Left kidney (tissue), 8 donors: ENCODE data around the gene DYRK2. TPM values are rescaled to one million over a fixed set of nuclear protein-coding genes. Genes with fewer than 3 reads are reported as not detected.

Experiments
- DNase-seq: peaks from one replicate; pipeline ENCODE4 v3.0.0-alpha.2; 2013
- long read RNA-seq, 8 donors: transcript quantifications; one replicate each; lab custom pipeline, GENCODE V29; 2026
- polyA plus RNA-seq: library from polyadenylated mRNA; unstranded; fragments of 120-200 nt; gene quantifications from one replicate; pipeline ENCODE4 v1.2.1, GENCODE V29; 2013; ENCODE audit not compliant: insufficient read length

The DYRK2 gene
- 27.4 TPM for polyA plus RNA-seq
- long read RNA-seq, donor 1, full-length matches to known transcripts: 17 of 26 reads
- long read RNA-seq, donor 1, partial matches to known transcripts: 9 of 26 reads
- long read RNA-seq, donor 1, other reads (novel, unspliced or antisense): 0 of 26 reads
- long read RNA-seq, donor 2, full-length matches to known transcripts: 11 of 11 reads
- long read RNA-seq, donor 2, partial matches to known transcripts: 0 of 11 reads
- long read RNA-seq, donor 2, other reads (novel, unspliced or antisense): 0 of 11 reads
- long read RNA-seq, donor 3, full-length matches to known transcripts: 6 of 6 reads
- long read RNA-seq, donor 3, partial matches to known transcripts: 0 of 6 reads
- long read RNA-seq, donor 3, other reads (novel, unspliced or antisense): 0 of 6 reads
- long read RNA-seq, donor 4, full-length matches to known transcripts: 1 of 1 reads
- long read RNA-seq, donor 4, partial matches to known transcripts: 0 of 1 reads
- long read RNA-seq, donor 4, other reads (novel, unspliced or antisense): 0 of 1 reads
- long read RNA-seq, donor 5, full-length matches to known transcripts: 12 of 12 reads
- long read RNA-seq, donor 5, partial matches to known transcripts: 0 of 12 reads
- long read RNA-seq, donor 5, other reads (novel, unspliced or antisense): 0 of 12 reads
- long read RNA-seq, donor 6, full-length matches to known transcripts: 6 of 6 reads
- long read RNA-seq, donor 6, partial matches to known transcripts: 0 of 6 reads
- long read RNA-seq, donor 6, other reads (novel, unspliced or antisense): 0 of 6 reads
- long read RNA-seq, donor 7, full-length matches to known transcripts: 9 of 9 reads
- long read RNA-seq, donor 7, partial matches to known transcripts: 0 of 9 reads
- long read RNA-seq, donor 7, other reads (novel, unspliced or antisense): 0 of 9 reads
- long read RNA-seq, donor 8, full-length matches to known transcripts: 5 of 5 reads
- long read RNA-seq, donor 8, partial matches to known transcripts: 0 of 5 reads
- long read RNA-seq, donor 8, other reads (novel, unspliced or antisense): 0 of 5 reads

DNA sequence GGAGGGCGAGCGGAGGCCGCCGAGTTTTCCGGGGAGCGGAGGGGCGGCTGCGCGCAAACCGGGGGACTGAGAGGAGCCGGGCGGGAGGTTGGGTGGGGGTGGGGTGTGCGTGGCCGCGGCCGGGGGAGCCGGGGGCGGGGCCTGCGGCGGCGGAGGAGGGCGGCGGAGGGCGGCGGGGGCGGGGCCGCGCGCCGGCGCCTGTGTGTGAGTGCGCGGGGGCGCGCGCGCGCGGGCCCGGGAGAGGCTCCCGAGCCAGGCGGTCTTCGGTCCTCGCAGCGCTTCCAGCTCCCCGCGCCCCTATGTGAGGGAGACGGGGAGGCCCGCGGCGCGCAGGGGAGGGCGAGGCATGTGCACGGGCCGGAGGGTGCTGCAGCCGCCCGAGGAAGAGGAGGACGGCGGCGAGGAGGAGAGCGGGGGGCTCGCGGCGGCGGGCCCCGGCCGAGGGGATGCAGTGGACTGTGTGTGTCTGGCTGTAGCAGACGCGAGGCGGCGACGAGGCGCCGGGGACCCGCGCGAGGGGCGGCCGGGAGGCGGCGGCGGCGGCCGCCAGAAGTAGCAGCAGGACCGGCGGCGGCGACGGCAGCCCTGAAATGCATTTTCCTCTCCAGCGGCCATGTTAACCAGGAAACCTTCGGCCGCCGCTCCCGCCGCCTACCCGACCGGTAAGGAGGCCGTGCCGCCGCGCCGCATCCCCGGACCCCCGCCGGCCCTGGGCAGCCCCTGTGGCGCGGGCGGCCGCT is at the start of gene DYRK2:
DYRK2 (plus strand) TSS at position 225 of the 740 bp plus-strand sequence; CDS start at position 614, 389 bp downstream.
- DNase-seq: peak; percentile 84

DNA sequence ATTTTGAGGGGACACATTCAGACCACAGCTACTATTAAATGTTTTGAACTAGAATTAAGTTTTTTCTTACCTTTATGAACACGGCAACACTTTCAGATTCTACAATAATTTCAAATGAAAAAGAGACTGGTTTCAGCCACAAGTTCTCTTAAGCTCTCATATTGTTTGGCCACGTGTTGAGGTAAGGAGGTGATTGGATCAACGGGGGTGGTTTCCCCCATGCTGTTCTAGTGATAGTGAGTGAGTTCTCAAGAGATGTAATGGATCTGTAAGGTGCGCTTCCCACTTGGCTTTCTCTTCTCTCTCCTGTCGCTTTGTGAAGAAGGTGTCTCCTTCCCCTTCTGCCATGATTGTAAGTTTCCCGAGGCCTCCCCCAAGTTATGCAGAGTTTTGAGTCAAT is 48.9 kb upstream of the DYRK2 start:
- DNase-seq: no peak

DNA sequence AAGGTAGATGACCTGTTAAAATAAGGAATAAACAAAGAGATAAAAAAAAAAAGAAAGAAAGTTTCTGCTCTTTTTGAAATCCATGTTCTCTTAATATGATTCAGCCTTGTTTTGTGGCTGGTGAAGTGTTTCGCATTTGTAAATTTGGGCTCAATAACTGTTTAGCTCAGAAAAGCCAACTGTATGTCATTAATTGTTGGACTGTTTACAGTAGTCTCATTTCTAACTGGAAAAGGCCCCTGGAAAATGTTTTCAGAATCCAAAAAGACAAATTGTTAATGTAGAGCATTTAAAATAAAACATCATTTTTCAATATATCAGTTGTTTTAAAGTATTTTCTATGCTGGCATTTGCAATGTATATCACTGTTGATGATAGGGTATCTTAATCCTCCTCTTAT is 47.4 kb upstream of the DYRK2 start:
- no peak for DNase-seq

DNA sequence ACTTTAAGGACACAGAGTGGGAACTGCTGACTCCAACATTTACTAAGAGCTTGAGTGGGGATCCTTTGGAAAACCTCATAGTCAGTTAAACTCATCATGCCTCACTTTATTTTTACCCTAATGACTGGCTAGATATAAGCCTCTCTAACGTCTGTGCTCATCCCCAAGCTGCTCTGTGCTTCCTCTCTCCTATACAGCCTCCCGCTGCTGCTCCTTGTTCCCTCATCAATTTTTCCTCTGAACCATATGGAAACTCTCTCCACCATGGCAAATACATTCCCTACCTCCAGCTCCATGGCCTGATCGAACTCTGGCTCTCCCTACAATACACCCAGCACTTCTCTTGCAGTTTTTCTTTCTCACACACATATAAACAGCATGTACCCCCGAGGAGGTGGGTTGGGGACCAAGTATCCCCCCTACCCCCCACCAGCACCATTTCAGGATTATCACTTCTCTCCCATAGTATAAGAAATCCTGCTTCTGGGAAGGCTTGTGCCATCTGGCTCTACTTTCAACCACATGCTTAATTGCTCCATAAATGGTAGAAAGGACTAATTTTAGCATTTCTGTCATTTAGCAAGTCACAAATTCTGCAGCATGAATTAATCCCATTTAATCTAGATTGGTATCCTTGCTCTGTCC is 39.2 kb upstream of the DYRK2 start:
- no peak for DNase-seq

DNA sequence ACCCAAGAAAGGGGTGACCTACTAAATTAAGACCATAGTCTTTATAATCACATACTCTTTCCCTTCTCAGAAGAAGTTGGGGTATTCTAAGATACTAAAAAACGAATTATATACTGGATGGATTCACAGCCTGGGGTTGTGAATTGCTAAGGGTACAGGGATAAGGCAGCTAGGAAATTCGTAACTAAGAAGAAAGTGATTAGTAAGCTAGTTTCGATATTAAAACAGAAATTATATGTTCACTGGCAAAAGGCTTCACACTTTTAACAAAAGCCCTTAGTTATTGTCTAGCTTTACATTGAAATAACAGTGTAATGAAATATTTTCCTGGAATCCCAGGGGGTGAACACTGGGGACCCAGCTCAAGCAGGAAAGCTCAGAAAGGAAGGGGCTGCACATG is 35.5 kb upstream of the DYRK2 start:
- no peak for DNase-seq

DNA sequence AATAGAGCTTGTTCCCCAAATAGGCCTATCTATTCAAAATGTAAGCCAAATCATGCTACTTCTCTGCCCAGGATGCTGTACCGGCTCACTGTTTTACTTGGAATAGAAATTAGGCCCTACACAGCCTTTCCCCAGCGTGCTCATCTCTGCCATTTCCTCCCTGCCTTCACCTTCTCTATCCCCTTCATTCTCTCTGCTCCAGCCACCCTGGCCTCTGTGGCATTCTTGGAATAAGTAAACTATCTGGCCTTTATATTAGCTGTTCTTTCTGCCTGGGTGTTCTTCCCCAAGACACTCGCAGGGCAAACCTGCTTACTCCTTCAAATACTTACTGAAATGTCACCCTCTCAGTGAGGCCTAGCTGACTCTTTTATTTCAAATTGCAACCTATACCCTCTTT is 30.9 kb upstream of the DYRK2 start:
- DNase-seq: no peak

DNA sequence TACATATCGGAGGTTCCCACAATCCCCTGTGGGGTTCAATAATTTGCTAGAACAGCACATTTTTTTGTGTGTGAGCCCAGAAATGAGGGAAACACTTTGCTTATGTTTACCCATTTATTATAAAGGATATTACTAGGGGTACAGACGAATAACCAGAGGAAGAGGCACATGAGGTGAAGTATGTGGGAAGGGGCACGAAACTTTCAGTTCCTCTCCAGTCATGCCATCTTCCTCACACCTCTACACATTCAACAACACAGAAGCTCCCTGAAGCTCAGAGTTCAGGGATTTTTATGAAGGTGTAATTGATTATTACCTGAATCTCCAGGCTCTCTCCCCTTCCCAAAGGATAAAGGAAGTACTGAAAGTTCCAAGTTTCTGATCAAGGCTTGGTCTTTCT is 30.2 kb upstream of the DYRK2 start:
- no peak for DNase-seq

DNA sequence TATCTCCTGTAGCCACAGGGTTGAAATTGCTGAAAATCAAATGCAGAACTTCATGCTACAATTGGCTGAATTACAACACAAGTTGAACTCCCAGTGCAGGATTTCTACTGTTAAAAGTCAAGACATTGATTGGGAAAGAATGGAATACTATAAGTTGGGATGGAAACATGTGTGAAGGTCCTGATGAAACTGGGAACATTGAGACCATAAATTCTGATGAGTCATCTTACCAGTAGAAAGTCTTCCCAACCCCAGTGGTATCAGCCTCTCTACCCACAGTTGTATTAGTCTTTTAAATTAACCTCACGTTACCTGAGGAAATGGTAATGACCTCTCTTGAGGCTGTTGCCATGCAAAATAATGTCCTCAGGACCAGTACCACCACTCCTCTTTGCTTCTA is 27.4 kb upstream of the DYRK2 start:
- no peak for DNase-seq

DNA sequence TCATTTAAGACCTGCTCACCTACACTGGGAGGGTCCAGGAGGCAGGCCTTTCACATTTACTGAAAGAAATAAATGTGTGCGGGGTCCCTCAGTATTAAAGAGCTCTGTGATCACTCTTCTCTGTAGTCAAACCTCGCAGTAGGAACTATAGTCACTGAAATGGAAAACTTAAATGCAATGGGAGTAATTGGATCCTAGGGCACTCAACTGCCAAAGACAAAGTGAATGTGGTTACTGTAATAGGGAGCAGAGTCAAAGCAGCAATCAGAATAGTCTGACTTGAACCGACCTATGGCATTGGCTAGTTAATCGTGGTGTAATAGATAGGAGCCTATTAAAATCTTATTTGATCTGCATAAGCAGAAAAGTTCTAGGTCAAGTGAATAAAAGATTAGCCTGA is 26.6 kb upstream of the DYRK2 start:
- no peak for DNase-seq

DNA sequence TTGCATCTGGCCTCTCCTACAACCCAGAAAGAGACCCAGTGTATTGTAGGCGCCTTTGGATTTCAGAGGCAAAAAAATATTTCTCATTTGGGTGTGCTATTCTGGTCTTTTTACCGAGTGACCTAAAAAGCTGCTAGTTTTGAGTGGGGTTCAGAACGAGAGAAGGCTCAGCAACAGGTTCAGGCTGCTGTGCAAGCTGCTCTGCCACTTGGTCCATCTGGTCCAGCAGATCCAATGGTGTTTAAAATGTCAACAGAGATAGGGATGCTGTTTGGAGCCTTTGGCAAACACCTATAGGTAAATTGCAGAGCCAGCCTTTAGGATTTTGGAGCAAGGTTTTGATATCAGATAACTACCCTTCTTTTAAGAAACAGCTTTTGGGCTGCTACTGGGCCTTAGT is 25.3 kb upstream of the DYRK2 start:
- no peak for DNase-seq

DNA sequence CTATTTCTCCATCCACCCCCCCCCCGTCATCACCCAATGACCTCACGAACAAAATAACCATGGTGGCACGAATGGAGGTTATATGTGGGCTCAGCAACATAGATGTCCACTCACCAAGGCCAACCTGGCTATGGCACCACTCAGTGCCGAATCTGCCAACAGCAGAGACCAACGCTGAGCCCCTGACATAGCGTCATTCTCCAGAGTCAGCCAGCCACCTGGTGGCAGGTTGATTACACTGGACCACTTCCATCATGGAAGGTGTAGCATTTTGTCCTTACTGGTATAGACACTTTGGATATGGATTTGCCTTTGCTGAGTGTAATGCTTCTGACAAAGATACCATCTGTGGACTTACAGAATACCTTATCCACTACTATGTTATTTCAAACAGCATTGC is 24.2 kb upstream of the DYRK2 start:
- DNase-seq: no peak

DNA sequence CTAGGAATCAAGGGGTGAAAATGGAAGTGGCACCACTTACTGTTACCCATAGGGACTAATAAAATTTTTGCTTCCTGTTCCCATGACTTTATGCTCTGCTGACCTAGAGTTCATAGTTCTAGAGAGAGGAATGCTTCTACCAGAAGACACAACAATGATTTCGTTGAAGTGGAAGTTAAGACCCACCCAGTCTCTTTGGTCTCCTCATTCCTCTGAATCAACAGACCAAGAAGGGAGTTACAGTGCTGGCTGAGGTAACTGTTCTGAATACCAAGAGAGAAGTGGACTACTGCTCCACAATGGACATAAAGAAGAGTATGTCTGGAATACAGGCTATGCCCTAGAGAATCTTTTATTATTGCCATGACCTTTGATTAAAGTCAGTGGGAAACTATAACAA is 23.5 kb upstream of the DYRK2 start:
- DNase-seq: peak; percentile 38

DNA sequence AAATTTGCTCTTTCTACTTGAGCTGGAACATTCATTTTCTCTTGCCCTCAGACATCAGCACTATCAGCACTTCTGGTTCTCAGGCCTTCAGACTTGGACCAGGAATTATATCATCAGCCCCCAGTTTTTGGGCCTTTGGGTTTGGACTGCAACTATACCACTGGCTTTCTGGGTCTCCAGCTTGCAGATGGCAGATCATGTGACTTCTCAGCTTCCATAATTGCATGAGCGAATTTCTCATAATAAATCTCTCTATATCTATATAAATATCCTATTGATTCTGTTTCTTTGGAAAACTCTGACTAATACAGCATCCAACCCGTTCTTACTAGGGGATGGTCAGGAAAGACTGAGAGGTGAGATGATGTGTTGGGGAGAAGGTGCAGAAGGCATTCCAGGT is 22.4 kb upstream of the DYRK2 start:
- no peak for DNase-seq

DNA sequence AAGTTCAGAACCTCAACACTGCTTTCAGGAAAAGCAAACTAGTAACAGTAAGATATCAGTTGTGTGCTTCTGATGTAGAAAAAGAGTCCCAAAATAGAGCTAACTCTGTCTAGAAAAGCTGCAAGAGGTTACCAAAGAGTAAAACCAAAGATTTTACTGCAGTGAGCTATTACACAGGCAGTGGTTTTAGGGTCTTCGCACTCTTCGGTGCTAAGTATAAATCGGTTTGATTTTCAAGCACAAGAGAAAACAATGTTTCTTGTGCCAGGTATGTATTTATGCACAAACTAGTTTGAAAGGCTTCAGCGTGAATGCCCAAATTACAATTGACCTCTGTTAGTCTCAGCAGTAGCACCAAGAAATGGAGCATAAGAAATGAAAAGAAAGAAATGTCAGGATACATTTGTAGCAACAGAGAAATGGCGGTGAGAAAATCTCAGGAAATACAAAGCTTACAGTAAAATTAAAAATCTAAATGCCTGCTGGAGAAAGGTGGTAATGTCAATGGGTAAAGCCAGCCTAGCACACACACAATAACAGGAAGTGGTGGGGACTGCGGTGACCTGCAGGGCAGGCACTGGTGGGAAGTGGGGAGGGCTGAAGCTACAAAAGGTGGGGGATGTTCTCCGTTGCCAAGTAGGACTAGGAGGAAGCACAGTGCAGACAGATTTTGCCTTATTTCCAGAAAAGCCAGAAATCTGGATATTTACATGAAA is 18.0 kb upstream of the DYRK2 start:
- no peak for DNase-seq

DNA sequence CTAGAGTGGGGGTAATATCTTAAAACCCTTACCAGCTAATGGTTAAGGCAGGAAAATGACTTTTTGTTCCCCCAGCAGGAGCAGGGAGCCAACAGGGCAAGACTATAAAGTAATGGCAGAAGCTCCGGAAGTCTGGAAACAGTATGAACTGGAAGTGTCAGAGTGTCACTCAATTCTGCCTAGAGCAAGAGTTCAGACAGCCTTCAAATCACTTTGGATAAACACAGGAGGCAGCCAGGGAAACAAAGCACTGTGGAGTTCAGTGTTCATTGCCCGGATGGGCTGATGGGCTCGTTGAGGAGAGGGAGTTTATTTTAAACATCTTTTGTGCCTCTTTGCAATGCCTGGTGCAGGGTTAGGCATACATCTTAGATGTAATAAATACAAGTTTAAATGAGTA is 16.5 kb upstream of the DYRK2 start:
- no peak for DNase-seq

DNA sequence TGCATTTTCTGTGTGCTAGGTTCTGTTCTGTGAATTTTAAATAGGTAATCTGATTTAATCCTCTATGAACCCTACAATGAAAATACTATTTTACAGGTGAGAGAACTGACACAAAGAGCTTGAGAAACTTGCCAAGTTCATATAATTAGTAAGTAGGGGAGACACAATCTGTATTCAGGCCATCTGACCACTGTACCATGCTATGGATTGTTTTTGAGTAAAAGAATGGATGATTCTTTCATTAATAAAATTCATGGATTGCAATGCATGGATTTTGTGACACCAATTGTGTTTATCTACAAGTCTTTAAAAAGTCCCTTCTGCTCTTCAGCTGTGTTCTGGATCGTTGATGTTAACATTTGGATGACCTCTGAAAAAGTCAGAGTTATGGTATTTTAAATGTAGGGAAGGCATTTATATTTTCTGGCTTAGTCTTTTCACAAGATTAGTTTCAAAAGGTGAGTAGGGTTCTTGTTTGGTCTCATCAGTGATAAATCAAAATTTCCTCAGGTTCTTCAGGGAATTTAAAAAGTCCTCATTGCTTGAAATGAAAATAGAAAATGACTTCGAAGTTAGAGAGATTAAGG is 15.4 kb upstream of the DYRK2 start:
- DNase-seq: no peak

DNA sequence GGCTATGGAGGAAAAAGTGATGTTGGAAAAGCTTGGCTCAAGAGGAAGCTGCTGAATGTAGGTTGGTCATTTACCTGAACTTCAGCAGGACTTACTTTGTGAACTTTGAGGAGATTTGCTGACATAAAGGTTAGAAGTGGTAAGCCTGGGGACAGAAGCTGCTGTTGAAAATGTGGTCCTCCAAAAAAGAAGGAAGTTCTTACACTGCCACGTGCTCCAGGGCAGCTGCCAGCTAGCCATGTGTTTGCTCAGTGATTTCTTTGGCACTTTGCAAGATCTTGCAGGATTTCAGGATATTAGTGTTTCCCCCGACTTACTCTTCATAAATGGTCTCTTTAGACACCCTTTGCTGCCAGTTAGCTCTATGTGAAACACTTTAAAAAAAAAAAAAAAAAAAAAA is 14.8 kb upstream of the DYRK2 start:
- DNase-seq: no peak

DNA sequence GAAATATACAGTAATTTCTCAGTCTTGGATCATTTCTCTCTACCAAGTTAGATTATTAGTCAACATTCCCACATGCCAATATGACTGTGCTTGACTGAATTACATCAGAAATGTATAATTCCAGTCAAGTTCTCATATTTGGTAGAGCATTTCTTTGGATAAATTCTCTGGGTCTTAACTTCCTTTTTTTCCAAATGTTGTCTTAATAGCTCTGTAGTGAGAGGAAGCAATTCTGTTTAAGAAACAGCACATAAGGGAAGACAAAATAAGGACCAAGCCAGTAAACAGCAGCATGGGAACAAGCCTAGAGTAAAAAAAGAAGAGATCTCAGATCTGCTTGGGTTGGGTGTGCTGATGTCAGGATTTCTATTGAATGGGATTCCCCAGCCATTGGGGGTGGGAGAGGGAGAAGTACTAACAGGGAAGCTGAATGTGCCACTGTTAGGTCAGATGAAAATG is 14.2 kb upstream of the DYRK2 start:
- DNase-seq: no peak

DNA sequence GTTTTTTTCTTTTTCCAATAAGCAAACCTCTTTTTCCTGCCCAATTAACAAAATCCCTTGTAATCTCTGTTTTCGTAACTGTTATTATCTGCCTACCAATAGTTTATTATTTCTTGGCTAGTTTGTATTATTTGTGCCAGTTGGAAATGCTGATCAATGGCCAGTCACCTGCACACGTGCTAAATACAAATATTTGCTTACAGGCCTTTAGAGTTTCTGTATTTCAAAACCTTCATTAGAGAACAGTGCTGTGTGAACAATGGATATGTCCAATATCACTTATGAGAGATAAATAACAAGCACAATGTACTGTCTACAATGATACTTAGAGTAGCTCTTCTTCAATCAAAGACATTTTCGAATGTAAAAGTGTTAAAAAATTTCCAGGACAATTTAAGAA is 10.8 kb upstream of the DYRK2 start:
- no peak for DNase-seq

DNA sequence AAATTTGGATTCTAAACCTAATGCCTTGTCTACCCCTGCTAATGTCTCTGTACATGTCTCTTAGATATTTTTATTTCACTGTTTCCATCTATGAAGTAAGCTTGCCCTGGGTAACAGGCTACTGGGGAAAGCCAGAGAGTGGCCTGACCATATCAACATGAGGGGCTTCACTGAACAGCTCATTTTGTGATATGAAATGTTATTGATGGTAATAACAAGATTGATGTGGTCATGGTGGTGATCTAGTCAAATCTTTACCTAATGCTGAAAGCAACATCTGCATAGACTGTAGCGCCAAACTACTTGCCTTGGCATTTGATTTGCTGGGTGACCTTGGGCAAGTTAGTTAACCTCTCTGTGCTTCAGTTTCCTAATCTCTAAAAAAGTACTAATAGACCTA is 9.9 kb upstream of the DYRK2 start:
- no peak for DNase-seq

DNA sequence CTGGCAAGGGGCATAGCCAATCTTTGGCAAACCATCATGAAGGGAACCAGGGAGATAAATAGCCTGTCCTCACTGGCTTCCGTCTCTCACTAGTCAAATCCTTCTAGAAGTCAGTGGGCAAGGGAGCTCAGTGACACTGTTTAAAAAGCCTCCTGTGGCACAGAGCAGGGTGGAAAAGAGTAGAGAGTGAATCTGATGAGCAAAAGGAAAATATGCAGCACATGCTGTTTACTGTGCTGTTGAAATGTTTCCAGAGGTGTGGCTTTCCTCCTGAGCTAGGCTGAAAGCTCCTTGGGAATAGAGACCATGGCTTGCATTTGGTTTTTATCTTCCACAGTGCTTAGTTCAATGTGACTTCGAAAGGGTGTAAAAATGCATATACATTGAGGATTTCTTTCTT is 7.7 kb upstream of the DYRK2 start:
- DNase-seq: no peak
